Neural progenitor cell (in vitro differentiated cells): ENCODE measurements around the gene KREMEN2.

ENCODE experiments used
- EZH2phosphoT487 ChIP-seq: fragments of 200-600 bp; sonication (generic); IDR thresholded peaks from 2 replicates; pipeline ENCODE4 v1.6.1; 2017; ENCODE audit warnings: antibody characterized with exemption
- TF ChIP-seq, protein P1 (sequence below): fragments of 200-600 bp; sonication (generic); IDR thresholded peaks from 2 replicates; pipeline ENCODE4 v1.5.1; 2017; ENCODE audit warnings: antibody characterized with exemption, mild to moderate bottlenecking

- TF ChIP-seq, protein P1, sequence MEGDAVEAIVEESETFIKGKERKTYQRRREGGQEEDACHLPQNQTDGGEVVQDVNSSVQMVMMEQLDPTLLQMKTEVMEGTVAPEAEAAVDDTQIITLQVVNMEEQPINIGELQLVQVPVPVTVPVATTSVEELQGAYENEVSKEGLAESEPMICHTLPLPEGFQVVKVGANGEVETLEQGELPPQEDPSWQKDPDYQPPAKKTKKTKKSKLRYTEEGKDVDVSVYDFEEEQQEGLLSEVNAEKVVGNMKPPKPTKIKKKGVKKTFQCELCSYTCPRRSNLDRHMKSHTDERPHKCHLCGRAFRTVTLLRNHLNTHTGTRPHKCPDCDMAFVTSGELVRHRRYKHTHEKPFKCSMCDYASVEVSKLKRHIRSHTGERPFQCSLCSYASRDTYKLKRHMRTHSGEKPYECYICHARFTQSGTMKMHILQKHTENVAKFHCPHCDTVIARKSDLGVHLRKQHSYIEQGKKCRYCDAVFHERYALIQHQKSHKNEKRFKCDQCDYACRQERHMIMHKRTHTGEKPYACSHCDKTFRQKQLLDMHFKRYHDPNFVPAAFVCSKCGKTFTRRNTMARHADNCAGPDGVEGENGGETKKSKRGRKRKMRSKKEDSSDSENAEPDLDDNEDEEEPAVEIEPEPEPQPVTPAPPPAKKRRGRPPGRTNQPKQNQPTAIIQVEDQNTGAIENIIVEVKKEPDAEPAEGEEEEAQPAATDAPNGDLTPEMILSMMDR, result no peak
- TF ChIP-seq EZH2phosphoT487, result no peak
Observed at GRCh38 chr16:2952679-2953078, 11.4 kb upstream of the KREMEN2 start.
